ENCODE data around the gene MAZ. TPM values are rescaled to one million over a fixed set of nuclear protein-coding genes. Genes with fewer than 3 reads are reported as not detected.

Gene MAZ
- total and polyA plus RNA-seq, 2 of the 13 experiments (the other 11 are each of a cell fraction or from before 2014, with no cell fraction given), result 203 to 277 TPM

DNA sequence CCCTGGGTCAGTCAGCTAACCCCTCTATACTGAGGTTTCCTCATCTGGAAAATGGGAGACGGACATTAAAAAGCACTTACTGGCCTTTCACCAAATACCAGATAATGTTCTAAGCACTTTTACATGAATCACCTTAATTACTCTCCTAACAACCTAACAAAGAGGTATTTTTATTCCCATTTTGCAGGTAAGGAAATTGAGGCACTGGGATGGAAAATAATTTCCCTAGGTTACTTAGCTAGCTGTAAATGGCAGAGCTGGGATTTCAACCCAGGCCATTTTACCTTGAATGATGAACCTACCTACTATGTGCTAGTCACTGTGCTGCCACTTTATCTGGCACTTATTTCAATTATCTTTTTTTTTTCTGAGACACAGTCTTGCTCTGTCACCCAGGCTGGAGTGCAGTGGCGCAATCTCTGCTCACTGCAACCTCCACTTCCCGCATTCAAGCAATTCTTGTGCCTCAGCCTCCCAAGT is 12.1 kb upstream of the MAZ start (continued):
- TF ChIP-seq, protein P1, sequence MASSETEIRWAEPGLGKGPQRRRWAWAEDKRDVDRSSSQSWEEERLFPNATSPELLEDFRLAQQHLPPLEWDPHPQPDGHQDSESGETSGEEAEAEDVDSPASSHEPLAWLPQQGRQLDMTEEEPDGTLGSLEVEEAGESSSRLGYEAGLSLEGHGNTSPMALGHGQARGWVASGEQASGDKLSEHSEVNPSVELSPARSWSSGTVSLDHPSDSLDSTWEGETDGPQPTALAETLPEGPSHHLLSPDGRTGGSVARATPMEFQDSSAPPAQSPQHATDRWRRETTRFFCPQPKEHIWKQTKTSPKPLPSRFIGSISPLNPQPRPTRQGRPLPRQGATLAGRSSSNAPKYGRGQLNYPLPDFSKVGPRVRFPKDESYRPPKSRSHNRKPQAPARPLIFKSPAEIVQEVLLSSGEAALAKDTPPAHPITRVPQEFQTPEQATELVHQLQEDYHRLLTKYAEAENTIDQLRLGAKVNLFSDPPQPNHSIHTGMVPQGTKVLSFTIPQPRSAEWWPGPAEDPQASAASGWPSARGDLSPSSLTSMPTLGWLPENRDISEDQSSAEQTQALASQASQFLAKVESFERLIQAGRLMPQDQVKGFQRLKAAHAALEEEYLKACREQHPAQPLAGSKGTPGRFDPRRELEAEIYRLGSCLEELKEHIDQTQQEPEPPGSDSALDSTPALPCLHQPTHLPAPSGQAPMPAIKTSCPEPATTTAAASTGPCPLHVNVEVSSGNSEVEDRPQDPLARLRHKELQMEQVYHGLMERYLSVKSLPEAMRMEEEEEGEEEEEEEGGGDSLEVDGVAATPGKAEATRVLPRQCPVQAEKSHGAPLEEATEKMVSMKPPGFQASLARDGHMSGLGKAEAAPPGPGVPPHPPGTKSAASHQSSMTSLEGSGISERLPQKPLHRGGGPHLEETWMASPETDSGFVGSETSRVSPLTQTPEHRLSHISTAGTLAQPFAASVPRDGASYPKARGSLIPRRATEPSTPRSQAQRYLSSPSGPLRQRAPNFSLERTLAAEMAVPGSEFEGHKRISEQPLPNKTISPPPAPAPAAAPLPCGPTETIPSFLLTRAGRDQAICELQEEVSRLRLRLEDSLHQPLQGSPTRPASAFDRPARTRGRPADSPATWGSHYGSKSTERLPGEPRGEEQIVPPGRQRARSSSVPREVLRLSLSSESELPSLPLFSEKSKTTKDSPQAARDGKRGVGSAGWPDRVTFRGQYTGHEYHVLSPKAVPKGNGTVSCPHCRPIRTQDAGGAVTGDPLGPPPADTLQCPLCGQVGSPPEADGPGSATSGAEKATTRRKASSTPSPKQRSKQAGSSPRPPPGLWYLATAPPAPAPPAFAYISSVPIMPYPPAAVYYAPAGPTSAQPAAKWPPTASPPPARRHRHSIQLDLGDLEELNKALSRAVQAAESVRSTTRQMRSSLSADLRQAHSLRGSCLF (CRISPR knock-in tag; IDR thresholded peaks at IDR 0.05; ENCODE audit: borderline replicate concordance), result no peak
- TF ChIP-seq FOXK1 (CRISPR knock-in tag; IDR thresholded peaks at IDR 0.05; ENCODE audit: borderline replicate concordance, low read depth), result no peak
- TF ChIP-seq TBX3 (IDR thresholded peaks at IDR 0.05; ENCODE audit: borderline replicate concordance), result no peak
- TF ChIP-seq RFX5 (IDR thresholded peaks at IDR 0.05; ENCODE audit: low read depth, low read length), result no peak
- TF ChIP-seq ZNF460 (CRISPR knock-in tag; IDR thresholded peaks at IDR 0.05; ENCODE audit: borderline replicate concordance), result peak; percentile 85; the same call in 1 of the 2 replicates
- no peak for TF ChIP-seq ARID2 (CRISPR knock-in tag; IDR thresholded peaks at IDR 0.05; ENCODE audit: borderline replicate concordance)
- no peak for TF ChIP-seq ZNF605 (CRISPR knock-in tag; IDR thresholded peaks at IDR 0.05)
- TF ChIP-seq CAMTA2 (CRISPR knock-in tag; IDR thresholded peaks at IDR 0.05; ENCODE audit: borderline replicate concordance), result no peak
- TF ChIP-seq, protein P2, sequence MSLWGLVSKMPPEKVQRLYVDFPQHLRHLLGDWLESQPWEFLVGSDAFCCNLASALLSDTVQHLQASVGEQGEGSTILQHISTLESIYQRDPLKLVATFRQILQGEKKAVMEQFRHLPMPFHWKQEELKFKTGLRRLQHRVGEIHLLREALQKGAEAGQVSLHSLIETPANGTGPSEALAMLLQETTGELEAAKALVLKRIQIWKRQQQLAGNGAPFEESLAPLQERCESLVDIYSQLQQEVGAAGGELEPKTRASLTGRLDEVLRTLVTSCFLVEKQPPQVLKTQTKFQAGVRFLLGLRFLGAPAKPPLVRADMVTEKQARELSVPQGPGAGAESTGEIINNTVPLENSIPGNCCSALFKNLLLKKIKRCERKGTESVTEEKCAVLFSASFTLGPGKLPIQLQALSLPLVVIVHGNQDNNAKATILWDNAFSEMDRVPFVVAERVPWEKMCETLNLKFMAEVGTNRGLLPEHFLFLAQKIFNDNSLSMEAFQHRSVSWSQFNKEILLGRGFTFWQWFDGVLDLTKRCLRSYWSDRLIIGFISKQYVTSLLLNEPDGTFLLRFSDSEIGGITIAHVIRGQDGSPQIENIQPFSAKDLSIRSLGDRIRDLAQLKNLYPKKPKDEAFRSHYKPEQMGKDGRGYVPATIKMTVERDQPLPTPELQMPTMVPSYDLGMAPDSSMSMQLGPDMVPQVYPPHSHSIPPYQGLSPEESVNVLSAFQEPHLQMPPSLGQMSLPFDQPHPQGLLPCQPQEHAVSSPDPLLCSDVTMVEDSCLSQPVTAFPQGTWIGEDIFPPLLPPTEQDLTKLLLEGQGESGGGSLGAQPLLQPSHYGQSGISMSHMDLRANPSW (CRISPR knock-in tag; IDR thresholded peaks at IDR 0.05; ENCODE audit: borderline replicate concordance), result no peak
- 0 out of 2 replicates have a peak, but pooled peaks have one; percentile 10 for TF ChIP-seq CEBPG (CRISPR knock-in tag; IDR thresholded peaks at IDR 0.05)
- TF ChIP-seq, protein P3, sequence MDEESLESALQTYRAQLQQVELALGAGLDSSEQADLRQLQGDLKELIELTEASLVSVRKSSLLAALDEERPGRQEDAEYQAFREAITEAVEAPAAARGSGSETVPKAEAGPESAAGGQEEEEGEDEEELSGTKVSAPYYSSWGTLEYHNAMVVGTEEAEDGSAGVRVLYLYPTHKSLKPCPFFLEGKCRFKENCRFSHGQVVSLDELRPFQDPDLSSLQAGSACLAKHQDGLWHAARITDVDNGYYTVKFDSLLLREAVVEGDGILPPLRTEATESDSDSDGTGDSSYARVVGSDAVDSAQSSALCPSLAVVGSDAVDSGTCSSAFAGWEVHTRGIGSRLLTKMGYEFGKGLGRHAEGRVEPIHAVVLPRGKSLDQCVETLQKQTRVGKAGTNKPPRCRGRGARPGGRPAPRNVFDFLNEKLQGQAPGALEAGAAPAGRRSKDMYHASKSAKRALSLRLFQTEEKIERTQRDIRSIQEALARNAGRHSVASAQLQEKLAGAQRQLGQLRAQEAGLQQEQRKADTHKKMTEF (CRISPR knock-in tag; IDR thresholded peaks at IDR 0.05), result no peak
- no peak for TF ChIP-seq MAFF (IDR thresholded peaks at IDR 0.05; ENCODE audit: low read depth, low read length)
- TF ChIP-seq DPF2 (CRISPR knock-in tag; IDR thresholded peaks at IDR 0.05; ENCODE audit: borderline replicate concordance, low read depth), result no peak
- TF ChIP-seq ZNF629 (CRISPR knock-in tag; conservative IDR thresholded peaks at IDR 0.05), result peak; percentile 81
- no peak for TF ChIP-seq FIP1L1 (IDR thresholded peaks at IDR 0.05; ENCODE audit: borderline replicate concordance, insufficient read depth, low read depth, low read length)
- TF ChIP-seq, protein P4, sequence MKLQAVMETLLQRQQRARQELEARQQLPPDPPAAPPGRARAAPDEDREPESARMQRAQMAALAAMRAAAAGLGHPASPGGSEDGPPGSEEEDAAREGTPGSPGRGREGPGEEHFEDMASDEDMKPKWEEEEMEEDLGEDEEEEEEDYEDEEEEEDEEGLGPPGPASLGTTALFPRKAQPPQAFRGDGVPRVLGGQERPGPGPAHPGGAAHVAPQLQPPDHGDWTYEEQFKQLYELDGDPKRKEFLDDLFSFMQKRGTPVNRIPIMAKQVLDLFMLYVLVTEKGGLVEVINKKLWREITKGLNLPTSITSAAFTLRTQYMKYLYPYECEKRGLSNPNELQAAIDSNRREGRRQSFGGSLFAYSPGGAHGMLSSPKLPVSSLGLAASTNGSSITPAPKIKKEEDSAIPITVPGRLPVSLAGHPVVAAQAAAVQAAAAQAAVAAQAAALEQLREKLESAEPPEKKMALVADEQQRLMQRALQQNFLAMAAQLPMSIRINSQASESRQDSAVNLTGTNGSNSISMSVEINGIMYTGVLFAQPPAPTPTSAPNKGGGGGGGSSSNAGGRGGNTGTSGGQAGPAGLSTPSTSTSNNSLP (IDR thresholded peaks at IDR 0.05; ENCODE audit: low read depth, low read length), result no peak
- TF ChIP-seq, protein P5, sequence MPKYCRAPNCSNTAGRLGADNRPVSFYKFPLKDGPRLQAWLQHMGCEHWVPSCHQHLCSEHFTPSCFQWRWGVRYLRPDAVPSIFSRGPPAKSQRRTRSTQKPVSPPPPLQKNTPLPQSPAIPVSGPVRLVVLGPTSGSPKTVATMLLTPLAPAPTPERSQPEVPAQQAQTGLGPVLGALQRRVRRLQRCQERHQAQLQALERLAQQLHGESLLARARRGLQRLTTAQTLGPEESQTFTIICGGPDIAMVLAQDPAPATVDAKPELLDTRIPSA (CRISPR knock-in tag; IDR thresholded peaks at IDR 0.05; ENCODE audit: borderline replicate concordance), result no peak
- no peak for TF ChIP-seq PAWR (CRISPR knock-in tag; IDR thresholded peaks at IDR 0.05; ENCODE audit: borderline replicate concordance)

Measured in HepG2 (cell line).